IPS DF 19.7 (cell line): ENCODE data around the gene HLA-DRB1.
"Not testable (repeated sequence)": the region's sequence is repeated elsewhere in the genome, so short reads cannot be mapped to it uniquely, and the experiment has no call there.

Experiments used
- DNase-seq: peaks from one replicate; pipeline ENCODE4 v3.0.0-alpha.2; 2013; ENCODE audit warnings: low read depth, low spot score

Gene HLA-DRB1

DNA sequence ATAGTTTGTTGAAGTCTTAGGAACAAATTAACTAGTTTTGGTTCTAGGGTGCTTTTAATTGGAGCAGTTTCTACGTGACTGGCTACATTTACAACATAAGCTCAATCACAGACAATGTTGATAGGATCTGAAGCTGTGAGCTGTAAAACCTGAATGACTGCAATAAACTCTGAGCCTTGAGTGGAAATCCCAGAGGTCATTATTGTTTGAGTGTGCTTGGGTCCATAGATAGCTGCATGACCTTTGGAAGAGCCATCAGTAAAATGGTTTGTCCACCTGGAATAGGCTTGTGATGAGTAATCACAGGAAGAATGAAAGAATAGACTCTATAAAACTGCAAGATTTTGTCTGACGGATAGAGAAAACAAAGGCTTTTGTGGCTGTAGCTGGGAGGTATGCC, 26.7 kb downstream of the HLA-DRB1 start:
- DNase-seq = no peak

DNA sequence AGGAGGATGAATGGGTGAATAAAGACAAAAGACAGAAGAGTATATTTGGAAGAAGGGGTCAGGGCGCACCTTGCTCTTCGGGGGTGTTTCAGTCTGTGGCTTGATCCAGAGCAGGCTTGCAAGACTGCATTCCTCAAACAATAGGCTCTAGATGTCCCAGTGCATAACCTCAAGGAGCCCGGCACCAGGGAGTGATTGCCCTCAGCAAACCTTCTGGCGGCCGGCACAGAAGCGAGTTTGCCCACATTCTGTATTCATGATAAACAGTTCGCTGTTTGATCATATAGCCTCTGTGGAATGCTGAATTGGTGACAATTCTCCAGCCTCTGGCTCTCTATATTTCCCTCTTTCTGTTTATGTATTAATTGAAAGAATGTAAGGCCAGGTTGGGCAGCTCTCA, 29.9 kb downstream of the HLA-DRB1 start:
- no peak for DNase-seq

DNA sequence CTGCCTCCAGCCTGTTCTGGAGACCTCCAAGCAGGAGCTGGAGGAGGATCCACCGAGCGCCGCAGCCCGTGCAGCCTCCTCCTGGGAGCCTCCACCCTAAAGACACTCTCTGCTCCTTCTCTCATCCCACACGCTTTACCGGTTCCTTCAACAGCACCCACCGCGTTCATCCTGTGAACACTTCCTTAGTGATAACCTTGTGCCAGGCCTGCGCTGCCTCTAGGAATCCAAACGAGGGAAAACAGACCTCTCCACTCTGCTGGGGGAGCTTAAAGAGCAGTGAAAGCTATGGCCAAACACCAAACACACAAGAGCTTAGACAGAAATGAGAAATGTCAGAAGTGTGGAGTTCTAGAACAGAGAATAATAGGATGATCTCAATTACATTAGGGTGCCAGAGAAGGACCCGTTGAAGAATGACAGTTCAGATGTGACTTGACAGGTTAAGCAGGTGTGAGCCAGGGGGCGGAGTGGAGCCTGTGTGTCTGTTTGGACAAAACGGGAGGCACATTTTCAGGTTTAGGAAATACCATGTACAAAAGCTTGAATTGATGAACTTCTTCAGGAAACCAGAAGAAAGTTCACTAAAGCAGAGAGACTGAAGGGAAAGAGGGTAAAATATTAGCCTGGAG, 31.1 kb downstream of the HLA-DRB1 start:
- no peak for DNase-seq

DNA sequence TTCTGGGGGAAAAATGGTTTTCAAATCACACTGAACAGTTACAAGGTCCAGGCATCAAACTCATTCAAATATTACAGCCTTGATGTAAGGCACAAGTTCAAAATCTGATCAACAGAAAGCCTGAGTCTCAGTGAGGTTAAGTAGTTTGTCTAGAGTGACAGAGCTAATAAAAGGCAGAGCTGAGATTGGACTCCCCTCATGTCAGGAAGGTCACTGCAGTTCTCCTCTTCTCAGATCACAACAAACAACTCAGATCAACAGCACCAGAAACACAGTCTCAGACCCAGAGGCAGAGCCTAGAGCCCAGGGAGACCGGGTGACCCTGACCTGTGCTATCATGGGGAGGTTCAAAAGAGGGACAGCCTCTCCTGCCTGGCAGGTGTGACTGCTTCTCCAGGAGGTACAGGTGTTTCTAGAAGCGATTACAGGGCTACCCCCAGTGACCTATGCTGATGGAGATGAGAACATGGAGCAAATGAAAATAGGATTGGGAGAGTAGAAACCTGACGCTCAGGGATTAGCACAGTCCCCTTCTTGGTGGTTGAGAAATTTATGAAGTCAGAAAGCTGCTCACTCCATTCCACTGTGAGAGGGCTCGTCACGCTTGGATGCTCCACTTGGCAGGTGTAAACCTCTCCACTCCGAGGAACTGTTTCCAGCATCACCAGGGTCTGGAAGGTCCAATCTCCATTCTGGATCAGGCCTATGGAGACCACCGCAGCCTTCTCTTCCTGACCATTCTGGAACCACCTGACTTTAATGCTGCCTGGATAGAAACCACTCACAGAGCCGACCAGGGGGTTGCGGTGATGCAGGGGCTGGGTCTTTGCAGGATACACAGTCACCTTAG, 35.3 kb downstream of the HLA-DRB1 start:
- DNase-seq = no peak

DNA sequence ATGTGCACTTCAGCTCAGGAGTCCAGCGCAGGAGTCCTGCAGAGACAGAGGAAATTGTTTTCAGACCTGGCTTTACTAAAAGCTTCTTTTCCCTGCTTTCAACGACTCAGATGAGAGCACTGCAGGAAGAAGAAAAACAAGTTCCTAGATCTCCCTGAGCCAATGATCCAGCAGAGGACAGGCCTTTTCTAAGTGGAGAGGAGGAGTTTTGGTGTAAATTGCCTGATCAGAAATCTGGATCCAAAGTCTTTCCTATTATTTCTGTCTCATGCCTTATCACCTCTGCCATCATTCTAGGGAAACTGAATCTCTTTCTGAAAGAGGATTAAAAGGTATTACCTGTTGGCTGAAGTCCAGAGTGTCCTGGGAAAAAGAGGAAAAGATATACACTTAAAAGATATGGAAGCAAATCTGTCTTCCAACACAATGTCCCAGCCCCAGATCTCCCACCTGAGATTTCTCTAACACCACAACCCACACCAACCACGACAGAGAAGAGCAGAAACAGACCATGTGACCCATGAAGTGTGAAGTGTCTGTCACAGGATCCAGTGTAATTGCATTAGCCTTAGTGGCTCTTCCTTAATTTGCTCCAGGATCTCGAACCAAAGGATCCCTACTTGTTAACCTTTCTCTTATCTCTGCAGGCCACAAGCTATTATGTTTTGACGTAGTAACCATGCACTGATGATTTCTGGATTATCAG, 36.5 kb downstream of the HLA-DRB1 start:
- DNase-seq = no peak

DNA sequence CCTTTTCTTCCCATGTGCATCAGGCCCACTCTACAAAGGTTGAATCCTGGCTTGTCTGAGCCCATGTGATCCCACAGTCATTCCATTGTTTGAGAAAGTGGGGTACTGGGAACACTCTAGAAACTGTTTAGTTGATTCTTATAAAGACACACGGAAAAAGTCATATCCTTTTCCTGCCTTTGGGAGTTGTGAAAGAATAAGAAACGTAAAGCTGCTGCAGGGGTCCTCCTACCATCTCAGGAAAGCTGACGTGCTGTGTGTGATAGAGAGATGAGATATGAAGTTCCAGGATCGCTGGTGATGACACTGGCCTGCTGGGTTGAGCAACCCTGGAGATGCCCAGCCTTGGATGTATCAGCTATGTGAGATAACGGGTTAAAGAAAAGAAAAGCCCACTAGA, 38.2 kb downstream of the HLA-DRB1 start:
- DNase-seq = no peak

DNA sequence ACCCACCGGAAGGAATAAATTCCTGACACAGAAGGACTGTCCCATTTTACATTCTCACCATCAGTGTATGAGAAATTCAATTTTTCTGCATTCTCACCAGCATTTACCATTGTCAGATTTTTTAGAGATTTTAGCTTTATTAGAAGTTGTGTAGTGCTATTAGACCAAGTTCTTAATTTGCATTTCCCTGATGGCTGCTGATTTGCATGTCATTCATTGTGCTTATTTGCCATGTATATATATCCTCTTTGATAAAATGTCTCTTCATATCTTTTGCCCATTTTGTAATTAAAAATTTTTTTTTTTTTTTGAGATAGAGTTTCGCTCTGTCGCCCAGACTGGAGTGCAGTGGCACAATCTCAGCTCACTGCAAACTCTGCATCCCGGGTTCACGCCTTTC, 49.8 kb downstream of the HLA-DRB1 start:
- DNase-seq = no peak

DNA sequence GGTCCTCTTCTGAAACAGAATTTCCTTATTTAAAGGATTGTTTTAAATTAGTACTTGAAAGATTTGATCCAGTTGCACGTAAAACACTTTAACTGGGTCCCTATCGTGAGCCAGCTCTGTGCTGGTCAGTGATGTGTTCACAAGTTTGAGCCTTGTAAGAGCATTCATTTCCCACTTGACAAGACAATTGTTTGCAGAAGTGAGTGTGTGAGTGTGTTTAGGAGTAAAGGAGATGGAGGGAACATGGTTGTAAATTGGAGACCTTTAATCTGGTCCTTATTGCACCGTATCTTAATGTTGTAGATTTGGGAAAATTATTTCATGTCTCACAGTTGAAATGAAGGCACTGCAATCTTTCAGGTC, 59.2 kb downstream of the HLA-DRB1 start:
- DNase-seq = not testable (repeated sequence)

DNA sequence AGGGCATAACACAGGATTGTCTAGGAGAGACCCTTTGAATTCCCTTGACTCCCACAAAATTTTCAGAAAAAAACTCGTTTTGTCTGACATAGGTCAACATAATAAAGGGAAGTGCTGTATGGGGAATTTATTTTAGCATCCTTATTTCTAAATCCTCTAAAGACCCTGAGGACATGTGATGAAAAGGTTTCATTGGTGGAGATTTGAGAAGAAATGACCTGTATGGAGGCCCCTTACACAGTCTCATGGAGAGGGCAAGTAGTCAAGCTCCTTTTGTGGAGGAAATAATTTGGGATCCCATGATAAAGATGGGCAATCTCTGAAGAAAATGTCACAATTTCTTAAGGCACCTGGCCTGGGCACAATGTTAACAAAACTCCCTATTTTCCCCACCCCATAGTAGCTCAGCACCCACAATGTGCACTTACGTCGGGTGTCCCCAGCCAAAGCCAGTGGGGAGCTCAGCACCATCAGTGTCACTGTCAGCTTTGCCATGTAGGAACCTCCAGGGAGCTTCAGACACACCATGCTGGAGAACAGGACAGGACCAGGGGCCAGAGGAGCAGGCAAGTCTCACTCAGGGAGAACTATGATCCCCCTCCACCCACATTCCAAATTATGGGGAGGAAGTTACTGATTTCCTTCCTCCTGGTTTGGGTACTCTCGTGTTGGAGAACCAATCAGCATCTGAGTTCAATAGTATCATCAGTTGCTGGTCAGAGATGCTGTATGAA, 59.8 kb downstream of the HLA-DRB1 start, which contains the start of gene HLA-DRB5:
Gene HLA-DRB5, minus strand, starts transcription at position 591 of the 734 bp plus-strand sequence. Its CDS starts 63 bp downstream, at position 528.
- DNase-seq = no peak
